ENCODE results near the gene GABRR2.

GABRR2 gene

GRCh38 chr6:89290401-89291155, 24.5 kb downstream of the GABRR2 start:
- DNase-seq: no peak

- DNase-seq: no peak
Observed at GRCh38 chr6:89289710-89290109, 25.4 kb downstream of the GABRR2 start.

GRCh38 chr6:89287351-89288028, 27.6 kb downstream of the GABRR2 start:
- no peak for DNase-seq

GRCh38 chr6:89286516-89286915, 28.6 kb downstream of the GABRR2 start:
- DNase-seq: no peak

- no peak for DNase-seq
Observed at GRCh38 chr6:89284963-89285735, 29.9 kb downstream of the GABRR2 start.

- no peak for DNase-seq
Observed at GRCh38 chr6:89284081-89284480, 31.0 kb downstream of the GABRR2 start.

- DNase-seq: no peak
Observed at GRCh38 chr6:89282749-89283148, 32.4 kb downstream of the GABRR2 start.

- DNase-seq: no peak
Observed at GRCh38 chr6:89281779-89282246, 33.3 kb downstream of the GABRR2 start.

GRCh38 chr6:89278956-89279355, 36.1 kb downstream of the GABRR2 start:
- no peak for DNase-seq

GRCh38 chr6:89275900-89276299, 39.2 kb downstream of the GABRR2 start:
- DNase-seq: no peak

- no peak for DNase-seq
Observed at GRCh38 chr6:89273816-89274215, 41.3 kb downstream of the GABRR2 start.

- DNase-seq: no peak
Observed at GRCh38 chr6:89272596-89272995, 42.5 kb downstream of the GABRR2 start.

GRCh38 chr6:89270951-89271721, 44.0 kb downstream of the GABRR2 start:
- DNase-seq: no peak

GRCh38 chr6:89269981-89270380, 45.1 kb downstream of the GABRR2 start:
- no peak for DNase-seq

- no peak for DNase-seq
Observed at GRCh38 chr6:89269252-89269651, 45.8 kb downstream of the GABRR2 start.

GRCh38 chr6:89268776-89269175, 46.3 kb downstream of the GABRR2 start:
- no peak for DNase-seq

GRCh38 chr6:89267918-89268317, 47.2 kb downstream of the GABRR2 start:
- DNase-seq: no peak

- no peak for DNase-seq
Observed at GRCh38 chr6:89264296-89264695, 50.8 kb downstream of the GABRR2 start.

GRCh38 chr6:89260832-89261231, 54.3 kb downstream of the GABRR2 start:
- DNase-seq: peak; percentile 55

GRCh38 chr6:89260310-89260709, 54.8 kb downstream of the GABRR2 start:
- no peak for DNase-seq

GRCh38 chr6:89258912-89259311, 56.2 kb downstream of the GABRR2 start:
- DNase-seq: no peak

- DNase-seq: no peak
Observed at GRCh38 chr6:89257781-89258180, 57.3 kb downstream of the GABRR2 start.

GRCh38 chr6:89257346-89257745, 57.8 kb downstream of the GABRR2 start:
- DNase-seq: no peak
